ENCODE measurements around the gene NPW.

DNA sequence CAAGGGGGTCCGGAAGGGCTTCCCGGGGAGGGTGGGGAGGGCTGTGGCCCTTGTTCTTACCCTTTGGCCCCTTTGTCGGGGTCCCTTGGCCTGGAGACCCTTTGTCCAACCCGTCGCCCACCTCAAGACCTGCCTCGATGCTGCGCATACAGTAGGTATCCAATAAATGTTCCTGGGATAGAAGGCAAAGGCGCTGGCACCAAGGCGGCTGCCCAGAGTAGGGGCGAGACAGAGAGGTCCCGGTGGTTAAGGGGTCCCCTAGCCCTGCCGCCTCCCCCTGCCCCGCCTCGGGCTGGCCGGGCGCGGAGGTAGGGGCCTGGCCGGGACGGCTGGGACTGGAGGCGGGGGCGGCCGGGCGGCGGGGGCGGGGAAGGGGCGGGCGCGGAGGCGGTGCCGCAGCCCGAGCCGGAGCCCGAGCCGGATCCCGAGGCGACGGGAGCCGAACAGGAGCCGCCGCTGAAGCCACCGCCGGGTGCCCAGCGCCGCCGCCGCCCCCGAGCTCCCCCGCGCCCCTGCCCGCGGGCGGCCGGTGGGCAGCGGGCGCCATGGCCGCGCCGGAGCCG, 7.0 kb downstream of the NPW start, which contains the start of gene NHERF2:
- TF ChIP-seq EZH2 (IDR thresholded peaks at IDR 0.05) (no peak), POLR2AphosphoS5 (IDR thresholded peaks at IDR 0.05; ENCODE audit: borderline replicate concordance, low read depth, low read length) (no peak), FOXP2 (optimal IDR thresholded peaks at IDR 0.05; ENCODE audit: control extremely low read depth, extremely low read length, insufficient read depth) (no peak)
